Effector memory CD8-positive, alpha-beta T cell (primary cell): Measurements from ENCODE around the gene DPAGT1.
A peak's percentile ranks its signal among the peaks of the same experiment; 100 is the strongest.

Experiments used
- ATAC-seq: fragments of 150-1000 bp; cut with Tn5 transposase; replicated peaks from 2 replicates; pipeline ENCODE4 v1.10.0; 2021; ENCODE audit warnings: mild to moderate bottlenecking, moderate library complexity
- DNase-seq, 3 experiments: peaks; one replicate each; pipeline ENCODE4 v3.0.0; 2021
- H3K27ac Mint-ChIP-seq, 2 donors: one replicate each; pipeline ENCODE4 v1.8.0; 2022; ENCODE audit warnings: mild to moderate bottlenecking in 2 of 2, mixed read lengths in 2 of 2, moderate library complexity in 2 of 2
- H3K27me3 Mint-ChIP-seq, 2 donors: one replicate each; pipeline ENCODE4 v1.8.0; 2022; ENCODE audit warnings: mixed read lengths in 2 of 2
- H3K36me3 Mint-ChIP-seq: one replicate; pipeline ENCODE4 v1.8.0; 2022; ENCODE audit warnings: mild to moderate bottlenecking, moderate library complexity, mixed read lengths; ENCODE audit not compliant: insufficient read depth
- H3K4me1 Mint-ChIP-seq, 2 donors: one replicate each; pipeline ENCODE4 v1.8.0; 2022; ENCODE audit warnings: low read depth in 2 of 2, mixed read lengths in 2 of 2
- H3K4me3 Mint-ChIP-seq, 2 donors: one replicate each; pipeline ENCODE4 v1.8.0; 2022; ENCODE audit warnings: mild to moderate bottlenecking in 2 of 2, mixed read lengths in 2 of 2, moderate library complexity in 2 of 2
- H3K9me3 Mint-ChIP-seq, 2 donors: one replicate each; pipeline ENCODE4 v1.8.0; 2022; ENCODE audit warnings: mixed read lengths in 2 of 2

DPAGT1 gene

GRCh38 chr11:119121811-119122124 is 20.1 kb upstream of the DPAGT1 start:
- peak overlapping the region; percentile 85 to 91 for H3K4me3 Mint-ChIP-seq
- H3K27me3 Mint-ChIP-seq: no peaks in the 10 kb centered on the region
- peak overlapping the region; percentile 81 to 94 for H3K27ac Mint-ChIP-seq
- H3K9me3 Mint-ChIP-seq: no peaks in the 10 kb centered on the region
- DNase-seq: no peak
- peaks cover 25% of the 10 kb centered on the region for H3K36me3 Mint-ChIP-seq
- peaks cover 27 to 40% of the 10 kb centered on the region in 2 donors for H3K4me1 Mint-ChIP-seq
- ATAC-seq: no peak

GRCh38 chr11:119121008-119121810 is 19.6 kb upstream of the DPAGT1 start, which contains the start of gene HINFP:
TSS of gene HINFP (plus strand) at chr11:119121580. CDS start at chr11:119126945, 5,365 bp downstream.
- DNase-seq (peak; percentile 97 to 99 (median 98)), ATAC-seq (peak; percentile 97)
- H3K4me1 Mint-ChIP-seq: peaks cover 25 to 38% of the 10 kb centered on the region in 2 donors
- peak within 1 kb of the TSS; percentile 81 to 94 for H3K27ac Mint-ChIP-seq
- H3K4me3 Mint-ChIP-seq: peak within 1 kb of the TSS; percentile 85 to 91
- H3K36me3 Mint-ChIP-seq: peaks cover 22% of the 10 kb centered on the region
- no peaks in the 10 kb centered on the region for H3K27me3 Mint-ChIP-seq
- H3K9me3 Mint-ChIP-seq: no peaks in the 10 kb centered on the region

GRCh38 chr11:119120639-119121007 is 19.0 kb upstream of the DPAGT1 start:
- Mint-ChIP-seq H3K27ac (peak overlapping the region; percentile 81 to 94), H3K27me3 (no peaks in the 10 kb centered on the region), H3K4me1 (peaks cover 25 to 42% of the 10 kb centered on the region in 2 donors), H3K36me3 (peaks cover 26% of the 10 kb centered on the region), H3K4me3 (peak overlapping the region; percentile 85 to 91), H3K9me3 (no peaks in the 10 kb centered on the region)
- no peak for ATAC-seq
- no peak for DNase-seq

- Mint-ChIP-seq H3K9me3 (no peaks in the 10 kb centered on the region), H3K27ac (no peak overlapping the region), H3K27me3 (no peaks in the 10 kb centered on the region), H3K4me3 (no peak overlapping the region), H3K36me3 (peaks cover 25% of the 10 kb centered on the region), H3K4me1 (peaks cover 30 to 43% of the 10 kb centered on the region in 2 donors)
- DNase-seq (no peak), ATAC-seq (no peak)
Observed at GRCh38 chr11:119118946-119119345, 17.3 kb upstream of the DPAGT1 start.

- H3K4me3 Mint-ChIP-seq: no peak overlapping the region
- H3K27ac Mint-ChIP-seq: no peak overlapping the region
- peaks cover 25% of the 10 kb centered on the region for H3K36me3 Mint-ChIP-seq
- no peaks in the 10 kb centered on the region for H3K27me3 Mint-ChIP-seq
- no peaks in the 10 kb centered on the region for H3K9me3 Mint-ChIP-seq
- DNase-seq (no peak), ATAC-seq (no peak)
- H3K4me1 Mint-ChIP-seq: peaks cover 30 to 36% of the 10 kb centered on the region in 2 donors
Observed at GRCh38 chr11:119118227-119118626, 16.6 kb upstream of the DPAGT1 start.

GRCh38 chr11:119117004-119117706 is 15.5 kb upstream of the DPAGT1 start:
- Mint-ChIP-seq H3K27ac (peak overlapping the region in 1 of 2 donors; percentile 72), H3K4me1 (peaks cover 20 to 28% of the 10 kb centered on the region in 2 donors), H3K27me3 (no peaks in the 10 kb centered on the region), H3K9me3 (no peaks in the 10 kb centered on the region), H3K4me3 (no peak overlapping the region), H3K36me3 (peaks cover 25% of the 10 kb centered on the region)
- no peak for ATAC-seq
- DNase-seq: no peak

GRCh38 chr11:119116601-119117000 is 14.9 kb upstream of the DPAGT1 start:
- no peak for ATAC-seq
- Mint-ChIP-seq H3K36me3 (peaks cover 25% of the 10 kb centered on the region), H3K27ac (peak overlapping the region in 1 of 2 donors; percentile 72)

GRCh38 chr11:119116235-119116594 is 14.6 kb upstream of the DPAGT1 start:
- H3K4me3 Mint-ChIP-seq: peak overlapping the region in 1 of 2 donors; percentile 60
- no peaks in the 10 kb centered on the region for H3K9me3 Mint-ChIP-seq
- H3K4me1 Mint-ChIP-seq: peaks cover 14 to 21% of the 10 kb centered on the region in 2 donors
- H3K27me3 Mint-ChIP-seq: no peaks in the 10 kb centered on the region
- H3K27ac Mint-ChIP-seq: peak overlapping the region in 1 of 2 donors; percentile 78
- DNase-seq (no peak), ATAC-seq (no peak)
- H3K36me3 Mint-ChIP-seq: peaks cover 25% of the 10 kb centered on the region

More at GRCh38 chr11:119116601-119117000, 14.9 kb upstream of the DPAGT1 start:
- H3K4me1 Mint-ChIP-seq: peaks cover 14 to 24% of the 10 kb centered on the region in 2 donors
- H3K9me3 Mint-ChIP-seq: no peaks in the 10 kb centered on the region
- DNase-seq: no peak
- H3K4me3 Mint-ChIP-seq: no peak overlapping the region
- no peaks in the 10 kb centered on the region for H3K27me3 Mint-ChIP-seq

GRCh38 chr11:119115484-119116234 is 14.0 kb upstream of the DPAGT1 start:
- DNase-seq (no peak), ATAC-seq (peak; percentile 69)
- peak overlapping the region in 1 of 2 donors; percentile 78 for H3K27ac Mint-ChIP-seq

GRCh38 chr11:119114351-119114750 is 12.7 kb upstream of the DPAGT1 start:
- H3K4me1 Mint-ChIP-seq: peaks cover 15 to 18% of the 10 kb centered on the region in 2 donors

More at GRCh38 chr11:119115484-119116234, 14.0 kb upstream of the DPAGT1 start:
- Mint-ChIP-seq H3K9me3 (no peaks in the 10 kb centered on the region), H3K36me3 (peaks cover 21% of the 10 kb centered on the region), H3K27me3 (no peaks in the 10 kb centered on the region), H3K4me3 (peak overlapping the region; percentile 39 to 60), H3K4me1 (peaks cover 13 to 16% of the 10 kb centered on the region in 2 donors)

GRCh38 chr11:119113716-119114115 is 12.1 kb upstream of the DPAGT1 start:
- Mint-ChIP-seq H3K27ac (peak overlapping the region in 1 of 2 donors; percentile 36), H3K36me3 (peaks cover 21% of the 10 kb centered on the region), H3K4me3 (no peak overlapping the region), H3K27me3 (no peaks in the 10 kb centered on the region), H3K4me1 (peaks cover 22 to 24% of the 10 kb centered on the region in 2 donors), H3K9me3 (no peaks in the 10 kb centered on the region)
- DNase-seq (no peak), ATAC-seq (no peak)

More at GRCh38 chr11:119114351-119114750, 12.7 kb upstream of the DPAGT1 start:
- no peak for DNase-seq
- Mint-ChIP-seq H3K9me3 (no peaks in the 10 kb centered on the region), H3K27ac (peak overlapping the region in 1 of 2 donors; percentile 78), H3K36me3 (peaks cover 21% of the 10 kb centered on the region), H3K27me3 (no peaks in the 10 kb centered on the region), H3K4me3 (no peak overlapping the region)
- no peak for ATAC-seq

GRCh38 chr11:119112314-119113020 is 10.8 kb upstream of the DPAGT1 start:
- Mint-ChIP-seq H3K9me3 (no peaks in the 10 kb centered on the region), H3K27ac (no peak overlapping the region), H3K4me1 (peaks cover 30 to 31% of the 10 kb centered on the region in 2 donors), H3K27me3 (no peaks in the 10 kb centered on the region), H3K4me3 (no peak overlapping the region), H3K36me3 (peaks cover 26% of the 10 kb centered on the region)
- DNase-seq (no peak), ATAC-seq (no peak)
